ENCODE measurements around the gene ELOB.
"Not testable (repeated sequence)": the region's sequence is repeated elsewhere in the genome, so short reads cannot be mapped to it uniquely, and the experiment has no call there.

Gene ELOB

DNA sequence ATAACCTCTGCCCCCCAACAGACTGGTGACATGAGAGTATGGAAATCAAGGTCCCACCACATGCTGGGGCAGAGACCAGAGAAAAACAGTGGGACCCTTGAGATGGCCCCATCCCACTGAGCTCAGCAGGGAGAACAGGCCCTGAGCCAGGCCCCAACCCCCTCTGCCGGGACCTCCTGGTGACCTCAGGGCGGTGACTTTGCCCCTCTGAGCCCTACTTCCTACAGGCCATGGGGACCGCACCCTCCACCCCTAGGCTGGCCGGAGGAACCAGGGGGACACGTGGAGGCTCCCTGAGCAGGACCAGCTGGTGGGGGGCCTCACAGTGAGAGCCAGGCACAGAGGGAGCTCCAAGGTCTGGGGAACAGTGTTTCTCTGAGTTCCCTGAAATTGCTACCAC lies 38.5 kb downstream of the ELOB start:
- no peak overlapping the region for H3K4me3 Mint-ChIP-seq
- H3K9me3 Mint-ChIP-seq, result no peaks in the 10 kb centered on the region
- no peak overlapping the region for H3K27ac Mint-ChIP-seq
- no peak for ATAC-seq
- no peaks in the 10 kb centered on the region for H3K36me3 Mint-ChIP-seq
- H3K27me3 Mint-ChIP-seq, result peaks cover 40% of the 10 kb centered on the region
- H3K4me1 Mint-ChIP-seq, result no peaks in the 10 kb centered on the region

- no peaks in the 10 kb centered on the region for H3K9me3 Mint-ChIP-seq
- no peaks in the 10 kb centered on the region for H3K36me3 Mint-ChIP-seq
- no peak for ATAC-seq
- H3K27ac Mint-ChIP-seq, result no peak overlapping the region
- H3K4me1 Mint-ChIP-seq, result no peaks in the 10 kb centered on the region
- peaks cover 40% of the 10 kb centered on the region for H3K27me3 Mint-ChIP-seq
- H3K4me3 Mint-ChIP-seq, result no peak overlapping the region
Measured at GRCh38 chr16:2737895-2738418, 39.1 kb downstream of the ELOB start.

GRCh38 chr16:2737238-2737605 lies 39.9 kb downstream of the ELOB start:
- Mint-ChIP-seq H3K36me3 (no peaks in the 10 kb centered on the region), H3K4me3 (no peak overlapping the region), H3K4me1 (no peaks in the 10 kb centered on the region), H3K27me3 (peaks cover 40% of the 10 kb centered on the region), H3K9me3 (no peaks in the 10 kb centered on the region), H3K27ac (no peak overlapping the region)
- ATAC-seq, result no peak

DNA sequence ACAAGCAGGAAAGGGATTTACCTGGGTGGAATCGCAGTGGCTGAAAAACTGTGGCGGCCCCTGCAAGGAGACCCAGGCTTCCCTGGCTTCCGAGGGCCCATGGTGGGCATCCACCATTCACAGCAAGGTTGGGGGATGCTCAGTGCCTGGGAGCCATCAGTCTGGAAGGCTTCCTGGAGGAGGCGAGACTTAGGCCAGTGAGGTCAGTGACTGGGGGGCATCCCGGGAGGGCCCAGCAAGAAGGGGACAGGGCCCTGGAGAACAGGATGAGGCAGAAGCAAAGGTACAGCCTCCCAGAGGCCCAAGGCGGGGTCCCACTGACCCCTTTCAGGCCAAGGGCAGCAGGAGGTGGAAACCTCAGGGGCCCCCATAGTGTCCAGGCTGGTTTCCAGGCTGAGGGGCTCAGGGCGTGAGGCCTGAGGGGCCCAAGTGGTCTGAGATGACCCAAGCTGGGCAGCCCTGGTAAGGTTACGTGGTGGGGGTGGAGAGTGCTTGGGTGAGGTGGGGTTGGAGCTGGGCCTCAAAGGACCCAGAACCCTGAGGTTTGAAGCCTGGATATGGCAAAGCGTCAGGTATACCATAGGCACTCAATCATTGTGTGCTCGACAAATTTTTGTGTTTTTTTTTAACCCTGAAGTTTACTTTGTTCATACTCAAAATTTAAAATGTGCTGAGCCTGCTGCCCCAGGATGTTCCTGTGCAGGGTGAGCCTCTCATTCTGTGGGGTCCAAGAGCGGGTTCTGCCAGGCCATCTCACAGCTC lies 40.4 kb downstream of the ELOB start:
- H3K4me1 Mint-ChIP-seq, result no peaks in the 10 kb centered on the region
- peaks cover 40% of the 10 kb centered on the region for H3K27me3 Mint-ChIP-seq
- ATAC-seq, result no peak
- no peaks in the 10 kb centered on the region for H3K36me3 Mint-ChIP-seq
- H3K27ac Mint-ChIP-seq, result no peak overlapping the region
- no peaks in the 10 kb centered on the region for H3K9me3 Mint-ChIP-seq
- no peak overlapping the region for H3K4me3 Mint-ChIP-seq

- Mint-ChIP-seq H3K27me3 (peaks cover 27% of the 10 kb centered on the region), H3K4me1 (no peaks in the 10 kb centered on the region), H3K27ac (no peak overlapping the region), H3K9me3 (no peaks in the 10 kb centered on the region), H3K4me3 (no peak overlapping the region), H3K36me3 (no peaks in the 10 kb centered on the region)
- ATAC-seq, result no peak
Measured at GRCh38 chr16:2734844-2735515, 42.1 kb downstream of the ELOB start.

GRCh38 chr16:2728034-2728433 lies 49.0 kb downstream of the ELOB start:
- no peak overlapping the region for H3K27ac Mint-ChIP-seq

DNA sequence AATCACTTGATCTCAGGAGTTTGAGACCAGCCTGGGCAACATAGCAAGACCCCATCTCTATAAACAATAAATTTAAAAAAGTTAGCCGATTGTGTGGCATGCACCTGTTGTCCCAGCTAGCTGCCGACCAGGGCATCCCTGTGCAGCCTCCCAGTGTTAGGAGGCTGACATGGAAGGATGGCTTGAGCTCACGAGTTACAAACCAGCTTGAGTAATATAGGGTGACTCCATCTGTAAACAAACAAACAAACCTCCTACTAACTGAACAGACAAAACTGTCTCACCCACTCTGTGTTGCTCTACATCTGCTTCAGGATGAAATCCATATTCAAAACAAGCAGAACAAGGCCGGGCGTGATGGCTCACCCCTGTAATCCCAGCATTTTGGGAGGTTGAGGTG lies 50.2 kb downstream of the ELOB start:
- no peak for ATAC-seq
- Mint-ChIP-seq H3K27ac (no peak overlapping the region), H3K36me3 (no peaks in the 10 kb centered on the region), H3K4me3 (no peak overlapping the region), H3K4me1 (no peaks in the 10 kb centered on the region), H3K27me3 (peaks cover 25% of the 10 kb centered on the region), H3K9me3 (no peaks in the 10 kb centered on the region)

More at GRCh38 chr16:2728034-2728433, 49.0 kb downstream of the ELOB start:
- H3K36me3 Mint-ChIP-seq, result no peaks in the 10 kb centered on the region
- peaks cover 22% of the 10 kb centered on the region for H3K27me3 Mint-ChIP-seq
- no peaks in the 10 kb centered on the region for H3K4me1 Mint-ChIP-seq
- ATAC-seq, result no peak
- no peaks in the 10 kb centered on the region for H3K9me3 Mint-ChIP-seq
- no peak overlapping the region for H3K4me3 Mint-ChIP-seq

- Mint-ChIP-seq H3K36me3 (no peaks in the 10 kb centered on the region), H3K4me1 (no peaks in the 10 kb centered on the region), H3K27ac (no peak overlapping the region), H3K27me3 (peaks cover 25% of the 10 kb centered on the region), H3K4me3 (no peak overlapping the region), H3K9me3 (no peaks in the 10 kb centered on the region)
- ATAC-seq, result no peak
Measured at GRCh38 chr16:2724816-2725348, 52.2 kb downstream of the ELOB start.

DNA sequence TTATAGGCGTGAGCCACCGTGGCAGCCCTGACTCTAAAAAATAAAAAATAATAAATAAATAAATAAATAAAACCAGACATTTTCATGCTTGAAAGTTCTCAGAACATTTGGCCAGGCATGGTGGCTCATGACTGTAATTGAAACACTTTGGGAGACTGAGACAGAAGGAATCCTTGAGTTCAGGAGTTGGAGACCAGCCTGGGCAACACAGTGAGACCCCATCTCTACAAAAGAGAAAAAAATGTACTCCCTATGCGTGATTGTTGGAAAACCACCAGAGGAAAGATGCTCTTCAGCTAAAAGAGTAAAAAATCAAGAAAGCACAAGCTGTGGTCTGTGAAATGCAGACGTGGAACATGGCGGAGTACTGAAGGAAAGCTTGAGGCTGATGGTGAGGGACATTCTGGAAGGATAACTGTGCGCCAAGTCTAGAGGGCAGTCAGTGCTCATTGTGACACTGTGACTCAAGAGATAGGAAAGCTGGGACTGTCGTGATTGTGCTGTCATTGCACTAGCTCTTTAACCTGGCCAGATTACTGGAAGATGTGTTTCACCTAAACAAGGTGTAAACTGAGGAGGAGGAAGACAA lies 52.9 kb downstream of the ELOB start:
- Mint-ChIP-seq H3K9me3 (no peaks in the 10 kb centered on the region), H3K4me3 (no peak overlapping the region), H3K27ac (no peak overlapping the region), H3K4me1 (no peaks in the 10 kb centered on the region), H3K27me3 (peaks cover 25% of the 10 kb centered on the region), H3K36me3 (no peaks in the 10 kb centered on the region)
- ATAC-seq, result no peak

GRCh38 chr16:2721634-2722173 lies 55.4 kb downstream of the ELOB start:
- H3K36me3 Mint-ChIP-seq, ATAC-seq, H3K4me1 Mint-ChIP-seq, H3K9me3 Mint-ChIP-seq: not testable (repeated sequence)
- Mint-ChIP-seq H3K4me3 (peak overlapping the region; percentile 48), H3K27me3 (peaks cover 25% of the 10 kb centered on the region), H3K27ac (peak overlapping the region; percentile 89)

Data from stimulated activated memory B cell treated with anti-CD40 and anti-IgM and Interleukin-4, amounts not matched to agents 10 μg/mL and 1 μg/mL and 100 μg/mL, for 72 hours (primary cell).